ENCODE results near the gene HLCS.

The HLCS gene

GRCh38 chr21:36716387-36716786, 250.1 kb downstream of the HLCS start:
- intact Hi-C loops (cut with DNase I) = loop anchor here (10.0 kb wide), 1 partner anchor 212 kb away; no protein-coding TSS in a partner anchor

GRCh38 chr21:36713746-36714145, 252.7 kb downstream of the HLCS start:
- no peak for DNase-seq

More at GRCh38 chr21:36716387-36716786, 250.1 kb downstream of the HLCS start:
- DNase-seq = no peak

GRCh38 chr21:36710729-36711048, 255.8 kb downstream of the HLCS start:
- intact Hi-C loops (cut with DNase I) = loop anchor here (10.0 kb wide), 1 partner anchor 206 kb away; no protein-coding TSS in a partner anchor
- peak in 2 of 10 donors; percentile 4 to 30 for DNase-seq

More at GRCh38 chr21:36713746-36714145, 252.7 kb downstream of the HLCS start:
- intact Hi-C loops (cut with DNase I) = loop anchor here (10.0 kb wide), 1 partner anchor 209 kb away; no protein-coding TSS in a partner anchor

GRCh38 chr21:36709868-36710728, 256.4 kb downstream of the HLCS start:
- DNase-seq = peak in 2 of 10 donors; percentile 4 to 67
- intact Hi-C loops (cut with DNase I) = loop anchor here (10.0 kb wide), 1 partner anchor 205 kb away; no protein-coding TSS in a partner anchor

GRCh38 chr21:36709030-36709867, 257.2 kb downstream of the HLCS start:
- DNase-seq = peak in 1 of 10 donors; percentile 66
- intact Hi-C loops (cut with DNase I) = no loop called here

GRCh38 chr21:36708286-36709029, 258.0 kb downstream of the HLCS start:
- intact Hi-C loops (cut with DNase I) = no loop called here
- DNase-seq = peak in 1 of 10 donors; percentile 74

- intact Hi-C loops (cut with DNase I) = no loop called here
- peak in 1 of 10 donors; percentile 72 for DNase-seq
These were observed 258.6 kb downstream of the HLCS start for GRCh38 chr21:36707763-36708285.

- peak in 1 of 10 donors; percentile 55 for DNase-seq
- intact Hi-C loops (cut with DNase I) = no loop called here
These were observed 259.3 kb downstream of the HLCS start for GRCh38 chr21:36706951-36707762.

- intact Hi-C loops (cut with DNase I) = no loop called here
- no peak for DNase-seq
These were observed 260.0 kb downstream of the HLCS start for GRCh38 chr21:36706482-36706852.

- intact Hi-C loops (cut with DNase I) = no loop called here
- peak in 1 of 10 donors; percentile 71 for DNase-seq
These were observed 260.6 kb downstream of the HLCS start for GRCh38 chr21:36705679-36706481.

GRCh38 chr21:36704958-36705678, 261.4 kb downstream of the HLCS start:
- intact Hi-C loops (cut with DNase I) = no loop called here
- DNase-seq = peak in 1 of 10 donors; percentile 77

GRCh38 chr21:36704281-36704957, 262.1 kb downstream of the HLCS start:
- peak in 2 of 10 donors; percentile 46 to 47 for DNase-seq
- intact Hi-C loops (cut with DNase I) = no loop called here

- intact Hi-C loops (cut with DNase I) = no loop called here
- peak in 2 of 10 donors; percentile 54 to 62 for DNase-seq
These were observed 262.7 kb downstream of the HLCS start for GRCh38 chr21:36703626-36704280.

- no peak for DNase-seq
- intact Hi-C loops (cut with DNase I) = no loop called here
These were observed 263.3 kb downstream of the HLCS start for GRCh38 chr21:36703123-36703522.

GRCh38 chr21:36702622-36702968, 263.9 kb downstream of the HLCS start:
- peak in 1 of 10 donors; percentile 19 for DNase-seq
- intact Hi-C loops (cut with DNase I) = no loop called here

- peak in 2 of 10 donors; percentile 45 to 65 for DNase-seq
- intact Hi-C loops (cut with DNase I) = no loop called here
These were observed 264.5 kb downstream of the HLCS start for GRCh38 chr21:36701756-36702621.

Data from posterior cingulate gyrus (tissue), 11 donors.